Measurements from ENCODE around the gene RPAP3. TPM values are rescaled to one million over a fixed set of nuclear protein-coding genes. Genes with fewer than 3 reads are reported as not detected.

The RPAP3 gene
- polyA plus RNA-seq, 1 donor (not counting 4 experiments of a cell fraction or from before 2014, with no cell fraction given), result 22.9 TPM

- Histone ChIP-seq H3K9ac (ENCODE audit: control insufficient read depth, extremely low read depth, insufficient read depth, low read length) (no peak overlapping the region), H3K27me3 (ENCODE audit: control insufficient read depth, extremely low read depth, insufficient read depth, low read length) (no peaks in the 10 kb centered on the region), H3K79me2 (ENCODE audit: control insufficient read depth, insufficient read depth, low read length) (no peaks in the 10 kb centered on the region), H3K4me1 (ENCODE audit: control insufficient read depth, extremely low read depth, insufficient read depth, low read length) (no peaks in the 10 kb centered on the region), H3K9me3 (ENCODE audit: control insufficient read depth, low read depth, low read length) (no peaks in the 10 kb centered on the region), H3K9me1 (ENCODE audit: control insufficient read depth, extremely low read depth, insufficient read depth, low read length) (no peaks in the 10 kb centered on the region), H3K4me2 (ENCODE audit: control insufficient read depth, extremely low read depth, insufficient read depth, low read depth, low read length) (no peak overlapping the region), H3K4me3 (ENCODE audit: control insufficient read depth in 2 of 3, extremely low read depth in 1 of 3, insufficient read depth in 2 of 3, low read depth in 1 of 3, low read length in 3 of 3) (no peak overlapping the region), H3K36me3 (ENCODE audit: control insufficient read depth in 2 of 2, extremely low read depth in 1 of 2, insufficient read depth in 2 of 2, low read length in 2 of 2) (peaks cover 2 to 5% of the 10 kb centered on the region in 2 experiments), H2AFZ (ENCODE audit: control insufficient read depth, low read length) (no peak overlapping the region), H3K27ac (ENCODE audit: control insufficient read depth, insufficient read depth, low read length) (no peak overlapping the region), H4K20me1 (ENCODE audit: control insufficient read depth, extremely low read depth, insufficient read depth, low read length) (no peaks in the 10 kb centered on the region)
- DNase-seq (ENCODE audit: low read depth, low spot score) (no peak), FAIRE-seq (no peak)
- dilution Hi-C loops (cut with MboI; ENCODE audit: extremely low pct_ligation_motif_present, low sequenced_read_pairs), result no loop called here
- TF ChIP-seq EZH2 (IDR thresholded peaks at IDR 0.05; ENCODE audit: low read length), result no peak
- TF ChIP-seq, protein P1, sequence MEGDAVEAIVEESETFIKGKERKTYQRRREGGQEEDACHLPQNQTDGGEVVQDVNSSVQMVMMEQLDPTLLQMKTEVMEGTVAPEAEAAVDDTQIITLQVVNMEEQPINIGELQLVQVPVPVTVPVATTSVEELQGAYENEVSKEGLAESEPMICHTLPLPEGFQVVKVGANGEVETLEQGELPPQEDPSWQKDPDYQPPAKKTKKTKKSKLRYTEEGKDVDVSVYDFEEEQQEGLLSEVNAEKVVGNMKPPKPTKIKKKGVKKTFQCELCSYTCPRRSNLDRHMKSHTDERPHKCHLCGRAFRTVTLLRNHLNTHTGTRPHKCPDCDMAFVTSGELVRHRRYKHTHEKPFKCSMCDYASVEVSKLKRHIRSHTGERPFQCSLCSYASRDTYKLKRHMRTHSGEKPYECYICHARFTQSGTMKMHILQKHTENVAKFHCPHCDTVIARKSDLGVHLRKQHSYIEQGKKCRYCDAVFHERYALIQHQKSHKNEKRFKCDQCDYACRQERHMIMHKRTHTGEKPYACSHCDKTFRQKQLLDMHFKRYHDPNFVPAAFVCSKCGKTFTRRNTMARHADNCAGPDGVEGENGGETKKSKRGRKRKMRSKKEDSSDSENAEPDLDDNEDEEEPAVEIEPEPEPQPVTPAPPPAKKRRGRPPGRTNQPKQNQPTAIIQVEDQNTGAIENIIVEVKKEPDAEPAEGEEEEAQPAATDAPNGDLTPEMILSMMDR (optimal IDR thresholded peaks at IDR 0.05 in 1 of 3, IDR thresholded peaks at IDR 0.05 in 1 of 3, conservative IDR thresholded peaks at IDR 0.05 in 1 of 3; ENCODE audit: extremely low read depth in 1 of 3, insufficient read depth in 2 of 3, low read length in 3 of 3), result no peak
These were observed 18.2 kb downstream of the RPAP3 start for GRCh38 chr12:47687636-47688035.

- Histone ChIP-seq H3K4me1 (ENCODE audit: control insufficient read depth, extremely low read depth, insufficient read depth, low read length) (no peaks in the 10 kb centered on the region), H3K27ac (ENCODE audit: control insufficient read depth, insufficient read depth, low read length) (no peak overlapping the region), H3K27me3 (ENCODE audit: control insufficient read depth, extremely low read depth, insufficient read depth, low read length) (no peaks in the 10 kb centered on the region), H3K36me3 (ENCODE audit: control insufficient read depth in 2 of 2, extremely low read depth in 1 of 2, insufficient read depth in 2 of 2, low read length in 2 of 2) (peaks cover 0 to 5% of the 10 kb centered on the region in 2 experiments), H3K9me1 (ENCODE audit: control insufficient read depth, extremely low read depth, insufficient read depth, low read length) (no peaks in the 10 kb centered on the region), H2AFZ (ENCODE audit: control insufficient read depth, low read length) (no peak overlapping the region), H3K79me2 (ENCODE audit: control insufficient read depth, insufficient read depth, low read length) (no peaks in the 10 kb centered on the region), H3K9me3 (ENCODE audit: control insufficient read depth, low read depth, low read length) (no peaks in the 10 kb centered on the region), H3K9ac (ENCODE audit: control insufficient read depth, extremely low read depth, insufficient read depth, low read length) (no peak overlapping the region), H4K20me1 (ENCODE audit: control insufficient read depth, extremely low read depth, insufficient read depth, low read length) (no peaks in the 10 kb centered on the region), H3K4me2 (ENCODE audit: control insufficient read depth, extremely low read depth, insufficient read depth, low read depth, low read length) (no peak overlapping the region), H3K4me3 (ENCODE audit: control insufficient read depth in 2 of 3, extremely low read depth in 1 of 3, insufficient read depth in 2 of 3, low read depth in 1 of 3, low read length in 3 of 3) (no peak overlapping the region)
- FAIRE-seq, result peak; percentile 9
- dilution Hi-C loops (cut with MboI; ENCODE audit: extremely low pct_ligation_motif_present, low sequenced_read_pairs), result no loop called here
- TF ChIP-seq, protein P1 (optimal IDR thresholded peaks at IDR 0.05 in 1 of 3, IDR thresholded peaks at IDR 0.05 in 1 of 3, conservative IDR thresholded peaks at IDR 0.05 in 1 of 3; ENCODE audit: extremely low read depth in 1 of 3, insufficient read depth in 2 of 3, low read length in 3 of 3), result peak in 2 of 3 experiments; percentile 49 to 55
- TF ChIP-seq EZH2 (IDR thresholded peaks at IDR 0.05; ENCODE audit: low read length), result no peak
- DNase-seq (ENCODE audit: low read depth, low spot score), result no peak
These were observed 19.1 kb downstream of the RPAP3 start for GRCh38 chr12:47686645-47687240.

All from keratinocyte (primary cell).